ENCODE results near the gene CCDC33.

The CCDC33 gene

DNA sequence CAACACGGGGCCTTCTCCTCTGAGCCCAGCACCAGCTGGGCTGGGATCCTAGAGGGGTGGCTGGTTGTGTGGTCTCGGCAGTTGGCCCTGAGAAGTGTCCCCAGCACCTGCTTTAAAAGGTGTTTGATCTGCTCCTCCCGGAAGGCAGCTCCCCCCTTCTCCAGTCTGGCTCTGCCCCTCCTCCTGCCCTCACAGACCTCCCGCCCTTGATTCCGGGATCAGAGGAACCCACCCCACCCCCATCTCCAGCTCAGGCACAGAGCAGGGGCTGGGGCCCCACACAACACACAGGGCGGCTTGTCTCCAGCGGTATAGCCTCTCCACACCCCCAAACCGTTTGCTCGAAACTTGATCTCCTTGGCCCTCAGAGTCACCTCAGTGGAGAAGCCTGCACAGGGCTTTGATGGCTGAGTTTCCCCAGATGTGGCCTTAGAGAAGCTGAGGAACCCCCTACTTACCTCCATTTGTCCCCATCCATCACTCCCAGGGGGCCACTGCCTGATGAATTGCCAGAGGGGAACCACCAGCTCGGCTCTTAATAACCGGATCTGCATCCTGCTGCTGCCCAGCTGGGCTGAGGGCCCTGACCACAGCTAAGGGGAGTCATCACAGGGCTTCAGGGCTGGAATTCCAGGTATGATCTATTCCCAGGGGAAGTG is 27.1 kb upstream of the CCDC33 start:
- DNase-seq (ENCODE audit: low spot score) = no peak

DNA sequence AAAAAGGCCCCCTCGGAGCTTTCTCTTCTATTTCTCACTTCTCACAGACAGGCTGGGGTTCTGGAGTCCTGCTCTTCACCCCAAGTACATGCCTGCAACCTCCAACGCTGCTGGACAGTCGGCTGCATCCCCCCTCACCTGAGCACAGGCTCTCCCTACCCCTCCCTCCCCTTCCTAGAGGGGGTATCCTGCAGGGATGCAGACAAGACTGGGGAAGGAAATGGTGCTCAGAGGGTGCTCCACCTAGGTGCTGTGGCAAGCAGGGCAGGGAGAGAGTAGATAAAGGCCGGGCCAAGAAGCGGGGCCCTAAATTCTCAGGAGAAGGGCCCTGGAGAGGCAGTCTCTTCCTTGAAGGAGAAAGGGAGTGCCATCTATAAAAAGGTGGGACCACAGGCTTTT is 26.6 kb upstream of the CCDC33 start:
- no peak for DNase-seq (ENCODE audit: low spot score)

DNA sequence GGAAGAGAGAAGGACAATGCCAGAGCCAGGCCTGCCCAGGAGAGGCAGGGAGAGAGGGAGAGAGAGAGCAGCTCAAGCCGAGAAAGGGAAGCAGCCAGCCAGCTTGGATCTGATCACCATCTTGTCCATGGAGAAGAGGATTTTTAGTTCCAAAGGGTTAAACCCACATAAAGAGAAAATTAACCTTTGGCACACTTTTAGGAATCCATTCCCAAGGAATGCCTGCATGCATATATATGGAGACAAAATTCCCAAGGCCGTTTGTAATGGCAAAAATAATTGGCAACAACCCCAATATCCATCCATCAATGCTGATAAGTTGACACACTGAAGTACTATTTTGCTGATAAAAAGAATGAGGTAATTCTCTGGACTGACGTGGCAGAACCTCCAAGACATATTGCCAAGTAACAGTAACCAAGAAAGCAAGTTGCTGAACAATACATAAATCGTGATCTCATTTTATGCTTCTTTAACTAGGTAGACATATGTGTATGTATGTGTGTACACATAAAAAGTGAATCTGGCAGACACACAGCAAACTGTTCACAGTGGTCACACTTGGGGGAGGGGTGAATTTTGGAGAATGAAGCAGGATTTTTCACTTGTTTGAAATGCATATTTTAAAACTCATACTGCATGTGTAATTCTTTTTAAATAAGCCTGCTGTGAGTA is 26.0 kb upstream of the CCDC33 start:
- no peak for DNase-seq (ENCODE audit: low spot score)

DNA sequence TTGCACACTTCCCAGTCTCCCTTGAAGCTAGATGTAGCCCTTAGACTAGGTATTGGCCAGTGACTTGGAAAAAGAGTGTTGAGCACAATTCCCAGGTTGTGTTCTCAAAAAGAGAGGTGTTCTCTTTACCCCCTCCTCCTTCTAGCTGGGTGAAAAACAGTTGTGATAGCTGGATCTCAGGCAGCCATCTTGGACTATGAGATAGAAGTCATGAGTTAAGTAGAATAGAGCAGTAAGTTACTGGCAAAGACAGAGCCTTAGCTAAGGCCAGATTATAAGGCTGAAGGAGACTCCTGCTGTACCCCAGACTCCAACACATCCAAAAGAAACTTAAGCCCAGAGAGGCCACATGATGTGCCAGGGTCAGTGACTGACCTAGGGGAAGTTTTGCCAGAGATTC is 25.4 kb upstream of the CCDC33 start:
- no peak for DNase-seq (ENCODE audit: low spot score)

DNA sequence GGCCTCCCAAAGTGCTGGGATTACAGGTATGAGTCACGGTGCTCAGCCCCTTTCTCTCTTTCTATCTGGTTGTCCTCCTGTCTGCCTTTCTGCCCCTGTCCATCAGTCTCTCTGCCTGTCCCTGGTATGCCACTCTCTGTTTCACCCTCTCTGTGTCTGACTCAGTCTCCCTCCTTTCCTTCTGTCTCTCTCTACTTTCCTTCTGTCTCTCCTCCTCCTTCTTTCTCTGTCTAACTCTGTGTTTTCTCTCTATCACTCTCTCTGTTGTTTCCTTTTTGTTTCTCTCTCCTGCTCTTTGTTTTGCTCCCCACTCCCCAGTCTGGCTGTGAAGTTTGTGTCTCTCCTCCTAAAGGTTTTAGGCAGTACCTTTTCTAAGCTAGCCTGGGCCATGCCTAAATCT is 24.5 kb upstream of the CCDC33 start:
- no peak for DNase-seq (ENCODE audit: low spot score)

DNA sequence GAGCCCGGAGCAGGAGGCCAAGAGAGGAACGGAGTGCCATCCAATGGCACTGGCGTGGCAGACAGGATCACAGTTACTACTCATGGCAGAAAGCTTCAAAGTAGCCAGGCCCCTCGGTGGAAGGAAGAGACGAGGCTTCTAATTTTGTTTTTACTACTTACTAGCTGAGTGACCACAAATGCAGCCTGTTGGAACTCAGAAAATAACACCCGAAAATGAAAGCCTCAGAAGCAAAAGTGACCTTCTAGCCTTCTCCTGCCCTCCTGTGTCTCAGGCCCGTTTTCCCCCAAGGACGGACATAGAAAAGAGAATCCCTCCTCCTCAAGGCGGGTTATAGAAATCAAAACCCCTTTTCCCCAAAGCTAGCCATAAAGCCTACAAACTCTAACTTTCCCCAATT is 23.6 kb upstream of the CCDC33 start:
- DNase-seq (ENCODE audit: low spot score) = no peak

DNA sequence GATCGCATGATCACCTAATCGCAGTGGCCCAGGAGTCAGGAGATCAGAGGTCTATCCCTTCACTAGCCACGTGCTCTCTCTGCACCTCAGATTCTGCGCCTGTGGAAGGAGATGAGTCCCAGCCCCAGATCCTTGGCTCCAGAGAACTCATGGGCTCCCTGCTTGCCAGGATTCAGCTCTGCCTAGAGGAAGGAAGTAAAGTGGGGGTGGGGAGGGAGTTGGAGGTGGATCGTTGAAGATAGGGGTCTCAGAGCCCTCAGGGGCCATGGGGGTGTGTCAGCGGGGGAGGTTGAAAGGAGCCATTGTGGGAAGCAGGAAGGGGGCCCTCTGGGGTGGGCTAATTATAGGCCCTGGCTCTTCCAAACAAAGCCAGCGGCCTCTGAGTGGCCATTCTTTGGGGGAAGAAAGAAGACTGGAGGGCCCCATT is 22.3 kb upstream of the CCDC33 start:
- no peak for DNase-seq (ENCODE audit: low spot score)

DNA sequence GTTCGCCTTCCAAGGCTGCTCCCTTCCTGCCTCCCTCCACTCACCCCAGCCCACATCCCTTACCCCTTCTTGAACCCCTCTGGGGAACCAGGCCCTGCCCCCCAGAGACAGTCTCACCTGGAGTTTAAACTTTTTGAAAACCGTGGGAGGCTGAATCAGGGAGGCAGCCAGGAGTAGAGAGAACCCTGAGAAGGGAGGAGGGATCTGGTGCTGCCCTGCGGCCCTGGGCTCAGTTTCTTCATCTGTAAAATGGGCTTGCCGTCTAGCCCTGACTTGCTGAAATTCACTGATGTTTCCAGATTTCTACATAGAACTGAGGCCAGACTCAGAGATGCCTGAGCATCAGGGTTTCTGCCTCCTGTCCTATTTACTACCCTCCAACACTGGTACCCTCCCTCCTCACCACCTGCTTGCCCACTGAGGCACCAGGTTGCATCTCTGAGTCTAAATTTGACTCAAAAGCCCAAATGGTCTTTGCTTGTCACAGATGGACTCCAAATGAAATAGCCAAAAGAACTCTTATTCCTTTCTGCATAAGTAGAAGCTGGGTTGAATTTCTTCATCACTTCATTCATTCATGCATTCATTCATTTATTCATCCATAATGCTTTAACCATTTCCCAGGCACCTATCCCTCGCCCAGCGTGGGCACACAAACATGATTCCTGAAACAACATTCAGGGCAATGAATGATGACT is 21.7 kb upstream of the CCDC33 start:
- no peak for DNase-seq (ENCODE audit: low spot score)

DNA sequence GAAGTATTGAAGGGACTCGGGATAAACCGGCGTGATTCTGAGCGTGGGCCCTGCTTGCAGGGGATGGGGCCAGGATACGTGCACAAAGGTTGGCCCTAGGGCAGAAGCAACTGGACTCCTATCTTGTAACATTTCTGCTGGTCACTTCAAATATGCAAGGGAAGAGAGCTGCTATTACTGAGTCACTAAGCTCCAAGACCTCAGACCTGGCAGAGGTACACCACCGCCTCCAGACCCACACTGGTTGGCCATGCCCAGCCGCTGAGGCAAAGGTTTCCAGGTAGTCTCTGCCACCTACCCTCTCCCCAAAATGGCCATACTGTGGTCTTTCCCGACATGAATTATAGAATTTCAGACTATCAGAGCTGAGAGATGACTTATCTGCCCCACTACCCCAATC is 20.2 kb upstream of the CCDC33 start:
- no peak for DNase-seq (ENCODE audit: low spot score)

DNA sequence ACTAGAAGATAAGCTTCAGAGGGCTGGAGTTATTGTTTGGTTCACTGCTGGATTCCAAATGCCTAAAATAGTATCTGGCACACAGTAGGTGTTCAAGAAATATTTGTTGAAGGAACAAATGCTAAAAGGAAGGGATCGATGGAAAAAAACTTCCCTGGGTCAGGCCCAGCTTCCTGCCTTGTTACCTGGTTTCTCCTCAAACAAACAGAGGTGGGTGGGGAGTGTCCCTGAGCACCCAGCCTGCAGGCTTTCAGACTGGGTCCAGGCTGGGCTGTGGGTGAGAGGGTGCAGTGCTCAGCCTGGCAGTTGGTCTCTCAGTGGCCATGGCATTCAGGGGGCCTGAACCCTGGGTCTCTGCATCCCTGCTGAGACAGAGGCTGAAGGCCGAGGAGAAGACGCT is 19.2 kb upstream of the CCDC33 start:
- no peak for DNase-seq (ENCODE audit: low spot score)

DNA sequence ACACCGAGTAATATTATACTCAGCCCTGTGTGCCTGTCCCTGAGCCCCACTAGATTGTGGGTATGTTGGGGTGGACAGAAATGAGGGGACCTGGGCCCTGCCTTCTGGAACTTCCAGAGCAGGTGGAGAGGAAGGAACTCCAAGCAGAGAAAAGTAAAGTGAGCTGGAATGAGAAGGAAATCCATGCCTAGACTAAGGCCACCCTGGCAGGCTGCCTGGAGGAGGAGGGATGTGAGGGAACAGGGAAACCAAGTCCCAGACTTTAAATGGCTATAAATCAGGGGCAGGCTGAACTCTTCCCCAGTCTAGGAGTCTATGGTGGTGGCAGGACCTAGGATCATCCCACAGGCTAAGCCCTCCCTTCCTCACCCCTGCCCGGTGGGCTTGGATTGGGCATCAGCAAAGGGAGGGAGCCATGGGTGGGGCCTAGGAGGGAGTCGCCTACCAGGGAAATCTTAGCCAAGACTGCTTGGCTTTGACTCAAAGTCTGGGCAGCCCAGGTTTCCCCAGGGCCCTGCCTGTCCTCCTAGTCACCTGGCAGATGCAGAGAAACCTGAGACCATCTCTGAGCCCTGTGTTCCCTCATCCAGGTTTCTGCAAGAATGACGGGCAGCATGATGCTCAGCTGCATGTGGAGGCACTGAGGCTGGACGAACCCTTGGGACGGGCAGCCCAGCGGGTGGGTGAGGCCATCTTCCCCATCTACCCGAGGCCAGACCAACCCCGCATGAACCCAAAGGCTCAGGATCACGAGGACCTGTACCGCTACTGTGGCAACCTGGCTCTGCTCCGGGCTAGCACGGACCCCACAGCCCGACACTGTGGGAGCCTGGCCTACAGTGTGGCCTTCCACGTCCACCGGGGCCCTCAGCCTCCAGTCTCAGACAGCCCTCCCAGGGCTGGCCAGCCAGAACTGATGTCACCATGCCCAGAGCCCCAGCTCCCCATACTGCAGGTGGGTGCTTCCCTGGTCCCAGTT is 17.9 kb upstream of the CCDC33 start:
- DNase-seq (ENCODE audit: low spot score) = no peak

DNA sequence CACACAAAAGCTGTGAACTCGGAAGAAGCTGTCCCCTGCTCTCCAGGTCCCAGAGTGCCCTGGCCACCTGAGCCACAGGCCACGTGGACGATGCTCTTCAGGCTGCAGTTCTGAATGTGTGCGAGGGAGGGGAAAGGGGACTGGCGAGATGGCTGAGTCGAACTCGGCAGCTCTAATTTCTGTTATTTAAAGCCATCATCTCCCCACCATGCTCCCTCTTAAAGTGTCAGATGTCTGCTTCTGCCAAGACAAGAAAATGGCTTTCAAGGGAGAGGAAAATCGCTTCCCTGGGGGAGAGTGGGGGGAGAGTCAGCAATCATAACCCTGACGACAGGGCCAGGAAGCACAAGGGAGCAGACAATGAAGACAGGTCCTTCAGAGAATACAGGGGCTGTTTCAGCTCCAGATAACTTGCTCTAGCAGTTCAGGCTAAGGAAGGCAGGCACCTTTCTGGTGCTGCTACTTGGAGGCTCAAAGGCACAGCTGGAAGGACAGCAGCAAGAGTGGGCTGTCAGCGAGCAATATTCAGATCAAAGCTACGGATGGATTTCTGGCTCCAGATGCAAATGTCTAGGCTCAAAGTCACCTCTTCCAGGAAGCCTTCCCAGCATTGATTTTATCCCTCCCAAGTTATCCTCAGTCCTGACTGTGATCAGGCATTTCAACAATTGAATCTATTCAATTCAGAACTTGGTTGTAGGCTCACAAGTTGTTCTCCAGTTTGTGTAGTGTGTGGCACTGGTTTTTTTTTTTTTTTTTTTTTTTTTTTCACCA is 15.5 kb upstream of the CCDC33 start:
- DNase-seq (ENCODE audit: low spot score) = no peak

DNA sequence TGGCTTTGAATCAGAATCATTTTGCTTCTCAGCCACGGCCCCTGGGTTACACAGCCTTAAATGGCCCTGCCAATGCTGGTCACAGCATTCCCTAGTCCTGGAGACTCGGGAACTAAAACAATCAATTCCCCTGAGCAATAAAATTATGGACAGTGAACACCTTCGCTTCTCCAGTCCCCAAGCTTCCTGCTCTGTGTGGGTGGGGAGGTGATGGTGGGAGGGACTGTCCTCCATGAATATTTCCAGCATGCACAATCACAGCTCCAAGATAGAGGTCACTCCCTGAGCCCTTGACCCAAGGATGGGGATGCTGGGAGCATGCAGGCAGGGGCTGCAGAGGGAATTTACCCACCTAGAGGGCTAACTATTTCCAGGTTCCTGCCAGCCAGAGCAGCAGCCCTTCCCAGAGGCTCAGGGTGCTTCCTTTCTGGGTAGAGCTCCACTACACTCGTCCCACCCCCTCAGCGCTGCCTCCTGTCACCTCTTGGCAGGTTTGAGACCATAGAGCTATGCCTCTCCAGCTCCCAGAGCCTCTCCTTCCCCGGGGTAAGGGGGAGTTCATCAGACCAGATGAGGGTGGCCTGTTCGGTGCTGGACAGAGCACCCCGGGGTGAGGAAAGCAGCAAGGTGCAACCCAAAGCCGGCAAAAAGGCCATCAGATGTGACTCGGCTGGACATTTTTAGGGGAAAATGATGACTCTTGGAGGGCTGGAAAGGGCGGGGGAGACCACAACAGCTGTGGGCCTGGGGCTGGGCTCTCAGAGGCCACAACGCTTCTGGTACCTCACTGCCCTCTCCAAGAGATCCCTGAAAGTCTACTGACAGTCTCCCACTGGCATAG is 14.5 kb upstream of the CCDC33 start:
- DNase-seq (ENCODE audit: low spot score) = no peak

DNA sequence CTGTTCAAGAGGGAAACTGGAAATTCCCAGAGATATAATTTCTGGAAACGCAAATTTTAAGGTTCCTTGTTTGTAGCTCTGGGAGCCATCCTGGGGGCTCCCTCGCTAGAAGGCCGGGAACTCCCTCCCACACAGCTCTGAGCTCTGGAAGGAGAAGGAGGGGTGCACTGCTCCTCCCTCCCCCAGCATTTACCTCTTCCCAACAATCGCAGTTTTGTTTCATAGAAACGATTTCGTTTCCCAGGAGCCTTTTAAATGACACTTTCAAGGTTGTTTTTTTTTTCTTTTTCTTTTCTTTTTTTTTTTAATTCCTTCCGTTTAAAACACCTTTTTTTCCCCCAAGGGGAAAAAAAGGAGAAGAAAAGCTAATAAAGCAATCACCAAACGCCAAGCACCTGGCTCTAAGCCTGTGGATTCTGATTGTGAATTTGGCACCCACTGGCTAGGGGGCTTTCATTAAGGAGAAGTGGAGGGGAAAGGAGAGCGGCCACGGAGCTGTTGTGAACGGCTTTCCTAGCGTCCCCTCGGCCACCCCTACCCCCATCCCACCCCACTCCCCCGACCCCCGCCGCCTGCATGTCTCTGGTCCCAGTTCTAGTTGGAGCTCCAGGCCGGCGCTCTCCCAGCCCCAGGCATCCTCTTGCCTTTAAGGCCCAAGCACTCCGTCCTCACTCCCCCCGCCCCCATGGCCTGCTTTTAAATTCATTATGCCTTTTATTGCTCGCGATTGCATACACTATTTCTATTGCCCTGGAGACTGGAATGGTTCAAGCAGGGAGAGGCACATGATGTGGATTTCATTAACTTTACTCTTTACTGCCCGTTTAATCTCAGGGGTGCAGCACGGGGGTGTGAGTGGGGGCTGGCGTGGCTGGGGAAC is 13.6 kb upstream of the CCDC33 start:
- DNase-seq (ENCODE audit: low spot score) = no peak

DNA sequence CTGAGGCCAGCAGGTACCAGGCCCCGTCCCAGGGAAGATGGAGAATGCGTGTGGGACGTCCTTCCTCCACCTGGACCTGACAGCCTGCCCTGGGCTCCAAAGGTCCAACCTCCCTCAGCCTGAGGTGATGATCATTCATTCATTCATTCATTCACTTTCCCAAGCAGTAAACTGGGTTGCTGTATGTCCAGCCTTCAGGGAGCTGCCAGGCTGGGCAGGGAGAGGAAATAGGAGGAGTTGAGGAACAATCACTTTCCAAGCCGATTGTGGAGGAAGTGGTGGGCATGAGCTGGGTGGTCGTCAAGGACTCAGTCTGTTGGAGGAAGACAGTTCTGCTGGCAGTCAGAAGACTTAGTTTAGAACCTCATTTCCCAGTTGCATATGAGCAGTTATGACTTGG is 10.2 kb upstream of the CCDC33 start:
- no peak for DNase-seq (ENCODE audit: low spot score)

DNA sequence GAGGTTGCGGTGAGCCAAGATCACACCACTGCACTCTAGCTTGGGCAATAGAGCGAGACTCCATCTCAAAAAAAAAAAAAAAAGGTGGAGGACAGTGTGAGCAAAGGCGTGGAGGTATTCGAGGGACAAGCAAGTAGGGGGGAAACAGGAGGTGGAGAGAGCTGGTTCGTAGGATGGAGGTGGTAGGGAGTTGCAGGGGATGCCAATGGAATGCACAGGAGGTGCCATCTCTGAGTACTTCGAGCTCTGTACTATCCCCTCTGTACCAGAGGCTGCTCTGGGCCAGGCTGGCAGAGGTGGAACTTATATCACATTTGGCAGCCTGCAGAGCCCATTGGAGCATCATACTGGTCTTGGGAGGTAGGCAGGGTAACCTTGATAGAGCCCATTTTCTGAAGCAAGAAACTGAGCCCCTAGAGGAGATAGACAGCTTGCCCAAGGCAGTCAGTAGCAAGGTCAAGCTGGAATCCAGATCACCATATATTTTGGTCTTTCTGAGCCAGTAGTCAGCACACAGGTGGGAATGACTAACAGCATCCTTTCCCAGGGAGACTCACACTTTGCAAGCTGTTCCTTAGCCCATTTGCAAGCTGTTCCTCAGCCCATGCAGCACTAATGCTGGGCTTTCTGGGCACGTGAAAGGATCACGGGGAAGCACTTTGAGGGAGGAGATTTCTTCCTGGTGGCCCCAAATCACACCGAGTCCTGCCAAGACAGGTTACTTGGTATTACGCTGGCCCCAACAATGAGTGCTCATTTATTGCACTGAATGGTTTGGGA is 9.2 kb upstream of the CCDC33 start:
- no peak for DNase-seq (ENCODE audit: low spot score)

DNA sequence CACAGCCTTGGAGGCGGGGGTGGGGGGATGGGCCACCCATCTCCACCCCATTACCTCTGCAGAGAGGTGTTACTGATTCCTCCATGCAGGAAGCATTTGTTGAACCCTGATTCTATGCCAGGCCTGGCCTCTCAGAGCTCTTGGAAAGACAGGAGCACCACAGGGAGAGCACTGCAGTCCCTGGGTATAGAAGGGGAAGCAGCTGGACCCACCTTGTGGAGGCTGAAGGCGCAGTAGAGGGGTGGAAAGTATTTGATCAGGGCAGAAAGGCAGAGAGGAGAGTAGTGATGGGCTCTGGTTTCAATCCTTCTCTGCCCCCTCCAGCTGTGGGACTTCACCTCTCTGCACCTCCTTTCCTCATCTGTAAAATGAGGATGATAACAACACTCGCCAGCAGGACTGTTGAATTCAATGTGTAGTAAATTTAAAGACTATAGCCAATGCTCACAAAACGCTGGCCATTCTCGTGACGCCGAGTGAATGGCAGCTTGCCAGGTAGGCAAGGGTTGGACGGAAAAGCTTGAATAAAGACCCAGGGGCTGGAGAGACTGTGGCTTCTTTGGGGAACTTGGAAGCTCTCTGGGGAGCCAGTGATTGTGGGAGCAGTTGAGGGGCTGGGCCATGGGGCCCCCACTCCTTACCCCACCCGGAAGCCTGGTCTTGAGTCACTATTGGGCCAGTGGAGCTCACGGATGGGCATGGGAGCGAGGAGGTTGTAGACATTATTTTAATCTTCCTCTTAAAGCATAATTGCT is 8.0 kb upstream of the CCDC33 start:
- DNase-seq (ENCODE audit: low spot score) = no peak

DNA sequence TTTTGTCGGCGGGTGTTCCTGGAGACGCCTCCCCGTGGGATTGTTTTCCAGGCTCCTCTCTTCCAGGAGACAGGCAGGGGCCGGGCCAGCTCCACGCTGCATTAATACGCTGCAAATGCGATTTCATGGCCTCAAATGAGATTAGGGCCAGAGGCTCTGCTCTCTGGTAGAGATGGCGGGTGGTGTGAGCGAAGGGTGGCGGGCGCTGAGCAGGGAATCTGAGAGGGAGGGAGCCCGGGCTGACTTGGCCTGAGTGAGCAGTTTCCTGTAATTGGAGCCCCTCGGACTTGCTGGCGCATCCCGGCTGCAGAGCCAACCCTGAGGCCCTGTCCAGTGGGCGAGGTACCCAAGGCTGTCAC is 7.4 kb upstream of the CCDC33 start:
- DNase-seq (ENCODE audit: low spot score) = no peak
